H1 (cell line): ENCODE data around the gene PITX1. TPM values are rescaled to one million over a fixed set of nuclear protein-coding genes. Genes with fewer than 3 reads are reported as not detected.

Source experiments
- CREB1 ChIP-seq: IDR thresholded peaks from 2 replicates; pipeline ENCODE4 v1.6.1; 2012; ENCODE audit warnings: inconsistent platforms
- EP300 ChIP-seq, 2 experiments: IDR thresholded peaks; 1 replicate in 1 of 2; 2 replicates in 1 of 2; pipeline ENCODE4 v1.6.1; 2011 to 2012; ENCODE audit warnings: low read depth in 2 of 2, low read length in 2 of 2, mild to moderate bottlenecking in 2 of 2, borderline replicate concordance in 1 of 2, inconsistent platforms in 1 of 2, moderate library complexity in 1 of 2
- YY1 ChIP-seq: IDR thresholded peaks from 2 replicates; pipeline ENCODE4 v1.6.1; 2011; ENCODE audit warnings: low read depth, mild to moderate bottlenecking, low read length
- polyA plus RNA-seq, 7 experiments: library from polyadenylated mRNA; depleted of rRNA in 3 of 7; stranded (reverse) in 5 of 7; unstranded in 2 of 7; fragments of >200 nt in 5 of 7; fragments of 200-250 nt in 2 of 7; gene quantifications; 1 replicate in 5 of 7; 2 replicates in 1 of 7; 4 replicates in 1 of 7; pipeline versions ENCODE4 v1.2.1 to v1.2.3, GENCODE V29; 2011 to 2013; ENCODE audit warnings: missing spikeins in 2 of 7, mixed read lengths in 2 of 7
- total RNA-seq: library from RNA; stranded (reverse); fragmentation: NEBNext Ultra II Directional; extraction: Animal tissue kit (Norgen Biotek cat#: 25700); gene quantifications from 2 replicates; pipeline ENCODE4 v1.2.1, GENCODE V29; 2021
- TF ChIP-seq, protein P1 (sequence below): fragments of 300-600 bp; sonication (generic); IDR thresholded peaks from 2 replicates; pipeline ENCODE4 v1.7.1; 2012; ENCODE audit warnings: low read length, moderate library complexity, mild to moderate bottlenecking, inconsistent platforms; ENCODE audit not compliant: insufficient replicate concordance

Gene PITX1
- total and polyA plus RNA-seq, 2 of the 8 experiments (the other 6 are each of a cell fraction or from before 2014, with no cell fraction given), result 0.03 TPM; not detected in 1

DNA sequence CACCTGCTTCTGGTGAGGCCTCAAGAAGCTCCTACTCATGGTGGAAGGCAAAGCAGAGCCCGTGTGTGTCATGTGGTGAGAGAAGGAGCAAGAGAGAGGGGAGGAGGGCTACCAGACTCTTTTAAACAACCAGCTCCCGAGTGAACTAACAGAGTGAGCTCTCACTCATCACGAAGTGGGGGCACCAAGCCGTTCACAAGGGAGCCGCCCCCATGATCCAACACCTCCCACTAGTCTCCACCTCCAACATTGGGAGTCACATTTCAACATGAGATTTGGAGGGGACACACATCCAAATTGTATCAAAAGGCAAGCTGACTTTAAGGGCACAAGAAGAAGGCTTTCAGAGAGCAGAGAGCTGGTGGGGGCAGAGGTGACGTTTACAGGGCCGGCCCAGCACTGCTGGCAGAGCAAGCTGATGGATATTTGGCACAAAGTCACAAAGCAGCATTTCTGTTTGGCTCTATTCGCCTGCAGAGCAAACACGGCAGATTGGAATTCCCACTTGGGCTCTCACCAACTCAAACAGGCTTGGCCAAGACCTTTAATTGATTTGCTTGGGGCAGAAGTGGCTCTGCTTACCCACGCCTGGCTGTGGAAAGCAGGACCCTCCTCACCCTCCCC lies 20.0 kb downstream of the PITX1 start (continued):
- TF ChIP-seq EP300 (IDR thresholded peaks at IDR 0.05; ENCODE audit: borderline replicate concordance in 1 of 2, low read depth in 2 of 2, low read length in 2 of 2) (no peak), YY1 (no peak), CREB1 (no peak)
- TF ChIP-seq, protein P1, sequence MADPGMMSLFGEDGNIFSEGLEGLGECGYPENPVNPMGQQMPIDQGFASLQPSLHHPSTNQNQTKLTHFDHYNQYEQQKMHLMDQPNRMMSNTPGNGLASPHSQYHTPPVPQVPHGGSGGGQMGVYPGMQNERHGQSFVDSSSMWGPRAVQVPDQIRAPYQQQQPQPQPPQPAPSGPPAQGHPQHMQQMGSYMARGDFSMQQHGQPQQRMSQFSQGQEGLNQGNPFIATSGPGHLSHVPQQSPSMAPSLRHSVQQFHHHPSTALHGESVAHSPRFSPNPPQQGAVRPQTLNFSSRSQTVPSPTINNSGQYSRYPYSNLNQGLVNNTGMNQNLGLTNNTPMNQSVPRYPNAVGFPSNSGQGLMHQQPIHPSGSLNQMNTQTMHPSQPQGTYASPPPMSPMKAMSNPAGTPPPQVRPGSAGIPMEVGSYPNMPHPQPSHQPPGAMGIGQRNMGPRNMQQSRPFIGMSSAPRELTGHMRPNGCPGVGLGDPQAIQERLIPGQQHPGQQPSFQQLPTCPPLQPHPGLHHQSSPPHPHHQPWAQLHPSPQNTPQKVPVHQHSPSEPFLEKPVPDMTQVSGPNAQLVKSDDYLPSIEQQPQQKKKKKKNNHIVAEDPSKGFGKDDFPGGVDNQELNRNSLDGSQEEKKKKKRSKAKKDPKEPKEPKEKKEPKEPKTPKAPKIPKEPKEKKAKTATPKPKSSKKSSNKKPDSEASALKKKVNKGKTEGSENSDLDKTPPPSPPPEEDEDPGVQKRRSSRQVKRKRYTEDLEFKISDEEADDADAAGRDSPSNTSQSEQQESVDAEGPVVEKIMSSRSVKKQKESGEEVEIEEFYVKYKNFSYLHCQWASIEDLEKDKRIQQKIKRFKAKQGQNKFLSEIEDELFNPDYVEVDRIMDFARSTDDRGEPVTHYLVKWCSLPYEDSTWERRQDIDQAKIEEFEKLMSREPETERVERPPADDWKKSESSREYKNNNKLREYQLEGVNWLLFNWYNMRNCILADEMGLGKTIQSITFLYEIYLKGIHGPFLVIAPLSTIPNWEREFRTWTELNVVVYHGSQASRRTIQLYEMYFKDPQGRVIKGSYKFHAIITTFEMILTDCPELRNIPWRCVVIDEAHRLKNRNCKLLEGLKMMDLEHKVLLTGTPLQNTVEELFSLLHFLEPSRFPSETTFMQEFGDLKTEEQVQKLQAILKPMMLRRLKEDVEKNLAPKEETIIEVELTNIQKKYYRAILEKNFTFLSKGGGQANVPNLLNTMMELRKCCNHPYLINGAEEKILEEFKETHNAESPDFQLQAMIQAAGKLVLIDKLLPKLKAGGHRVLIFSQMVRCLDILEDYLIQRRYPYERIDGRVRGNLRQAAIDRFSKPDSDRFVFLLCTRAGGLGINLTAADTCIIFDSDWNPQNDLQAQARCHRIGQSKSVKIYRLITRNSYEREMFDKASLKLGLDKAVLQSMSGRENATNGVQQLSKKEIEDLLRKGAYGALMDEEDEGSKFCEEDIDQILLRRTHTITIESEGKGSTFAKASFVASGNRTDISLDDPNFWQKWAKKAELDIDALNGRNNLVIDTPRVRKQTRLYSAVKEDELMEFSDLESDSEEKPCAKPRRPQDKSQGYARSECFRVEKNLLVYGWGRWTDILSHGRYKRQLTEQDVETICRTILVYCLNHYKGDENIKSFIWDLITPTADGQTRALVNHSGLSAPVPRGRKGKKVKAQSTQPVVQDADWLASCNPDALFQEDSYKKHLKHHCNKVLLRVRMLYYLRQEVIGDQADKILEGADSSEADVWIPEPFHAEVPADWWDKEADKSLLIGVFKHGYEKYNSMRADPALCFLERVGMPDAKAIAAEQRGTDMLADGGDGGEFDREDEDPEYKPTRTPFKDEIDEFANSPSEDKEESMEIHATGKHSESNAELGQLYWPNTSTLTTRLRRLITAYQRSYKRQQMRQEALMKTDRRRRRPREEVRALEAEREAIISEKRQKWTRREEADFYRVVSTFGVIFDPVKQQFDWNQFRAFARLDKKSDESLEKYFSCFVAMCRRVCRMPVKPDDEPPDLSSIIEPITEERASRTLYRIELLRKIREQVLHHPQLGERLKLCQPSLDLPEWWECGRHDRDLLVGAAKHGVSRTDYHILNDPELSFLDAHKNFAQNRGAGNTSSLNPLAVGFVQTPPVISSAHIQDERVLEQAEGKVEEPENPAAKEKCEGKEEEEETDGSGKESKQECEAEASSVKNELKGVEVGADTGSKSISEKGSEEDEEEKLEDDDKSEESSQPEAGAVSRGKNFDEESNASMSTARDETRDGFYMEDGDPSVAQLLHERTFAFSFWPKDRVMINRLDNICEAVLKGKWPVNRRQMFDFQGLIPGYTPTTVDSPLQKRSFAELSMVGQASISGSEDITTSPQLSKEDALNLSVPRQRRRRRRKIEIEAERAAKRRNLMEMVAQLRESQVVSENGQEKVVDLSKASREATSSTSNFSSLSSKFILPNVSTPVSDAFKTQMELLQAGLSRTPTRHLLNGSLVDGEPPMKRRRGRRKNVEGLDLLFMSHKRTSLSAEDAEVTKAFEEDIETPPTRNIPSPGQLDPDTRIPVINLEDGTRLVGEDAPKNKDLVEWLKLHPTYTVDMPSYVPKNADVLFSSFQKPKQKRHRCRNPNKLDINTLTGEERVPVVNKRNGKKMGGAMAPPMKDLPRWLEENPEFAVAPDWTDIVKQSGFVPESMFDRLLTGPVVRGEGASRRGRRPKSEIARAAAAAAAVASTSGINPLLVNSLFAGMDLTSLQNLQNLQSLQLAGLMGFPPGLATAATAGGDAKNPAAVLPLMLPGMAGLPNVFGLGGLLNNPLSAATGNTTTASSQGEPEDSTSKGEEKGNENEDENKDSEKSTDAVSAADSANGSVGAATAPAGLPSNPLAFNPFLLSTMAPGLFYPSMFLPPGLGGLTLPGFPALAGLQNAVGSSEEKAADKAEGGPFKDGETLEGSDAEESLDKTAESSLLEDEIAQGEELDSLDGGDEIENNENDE, result no peak
- TF ChIP-seq, all 59 proteins: peak for 0
